H9 (cell line): Measurements from ENCODE around the gene CYP27C1. TPM values are rescaled to one million over a fixed set of nuclear protein-coding genes. Genes with fewer than 3 reads are reported as not detected.

Experiments used
- DNase-seq: peaks from one replicate; pipeline ENCODE4 v3.0.0-alpha.2; 2017
- H2AFZ ChIP-seq: one replicate; pipeline ENCODE4 v1.6.1; 2013; ENCODE audit warnings: mild to moderate bottlenecking, low read length, control low read depth, moderate library complexity
- H2AK5ac ChIP-seq: 2 replicates; pipeline ENCODE4 v1.6.1; 2013; ENCODE audit warnings: low read length, control low read depth, mixed read lengths; ENCODE audit not compliant: insufficient read length
- H2BK120ac ChIP-seq: one replicate; pipeline ENCODE4 v1.6.1; 2013; ENCODE audit warnings: low read depth, mild to moderate bottlenecking, low read length, control low read depth, inconsistent platforms; ENCODE audit not compliant: poor library complexity, severe bottlenecking
- H2BK12ac ChIP-seq: 2 replicates; pipeline ENCODE4 v1.6.1; 2013; ENCODE audit warnings: low read length, control low read depth, mixed read lengths, low read depth; ENCODE audit not compliant: insufficient read length
- H2BK15ac ChIP-seq: 2 replicates; pipeline ENCODE4 v1.6.1; 2013; ENCODE audit warnings: low read depth, low read length, control low read depth
- H2BK20ac ChIP-seq: one replicate; pipeline ENCODE4 v1.6.1; 2013; ENCODE audit warnings: low read depth, mild to moderate bottlenecking, low read length, control low read depth, inconsistent platforms; ENCODE audit not compliant: poor library complexity, severe bottlenecking
- H2BK5ac ChIP-seq: 2 replicates; pipeline ENCODE4 v1.6.1; 2013; ENCODE audit warnings: low read length, control low read depth, mixed read lengths; ENCODE audit not compliant: insufficient read length
- H3K14ac ChIP-seq: 2 replicates; pipeline ENCODE4 v1.6.1; 2013; ENCODE audit warnings: low read length, control low read depth; ENCODE audit not compliant: insufficient read depth
- H3K18ac ChIP-seq: 2 replicates; pipeline ENCODE4 v1.6.1; 2013; ENCODE audit warnings: low read depth, mild to moderate bottlenecking, mixed read lengths, low read length, control low read depth; ENCODE audit not compliant: insufficient read length
- H3K23ac ChIP-seq: 2 replicates; pipeline ENCODE4 v1.6.1; 2013; ENCODE audit warnings: low read length, control low read depth, mixed read lengths, low read depth; ENCODE audit not compliant: insufficient read length
- H3K23me2 ChIP-seq: 2 replicates; pipeline ENCODE4 v1.6.1; 2013; ENCODE audit warnings: low read depth, mild to moderate bottlenecking, mixed read lengths, low read length, control low read depth; ENCODE audit not compliant: insufficient read length, poor library complexity, severe bottlenecking
- H3K27ac ChIP-seq: 2 replicates; pipeline ENCODE4 v1.5.1; 2013; ENCODE audit warnings: low read length, control low read depth, mixed read lengths, low read depth; ENCODE audit not compliant: insufficient read length
- H3K27me3 ChIP-seq: 2 replicates; pipeline ENCODE4 v1.6.1; 2013; ENCODE audit warnings: low read length, control low read depth, inconsistent platforms; ENCODE audit not compliant: insufficient read depth
- H3K4ac ChIP-seq: 2 replicates; pipeline ENCODE4 v1.6.1; 2013; ENCODE audit warnings: low read depth, mild to moderate bottlenecking, control low read depth, inconsistent platforms, low read length, moderate library complexity
- H3K4me1 ChIP-seq: 2 replicates; pipeline ENCODE4 v1.6.1; 2013; ENCODE audit warnings: low read length, control low read depth, inconsistent platforms; ENCODE audit not compliant: insufficient read depth
- H3K4me2 ChIP-seq: 2 replicates; pipeline ENCODE4 v1.6.1; 2013; ENCODE audit warnings: low read length, control low read depth, mixed read lengths; ENCODE audit not compliant: insufficient read length, insufficient read depth
- H3K56ac ChIP-seq: 2 replicates; pipeline ENCODE4 v1.6.1; 2013; ENCODE audit warnings: low read depth, mild to moderate bottlenecking, mixed read lengths, low read length, control low read depth; ENCODE audit not compliant: insufficient read length
- H3K79me1 ChIP-seq: 2 replicates; pipeline ENCODE4 v1.6.1; 2013; ENCODE audit warnings: low read depth, mild to moderate bottlenecking, moderate library complexity, low read length, control low read depth, inconsistent platforms; ENCODE audit not compliant: insufficient read depth, poor library complexity, severe bottlenecking
- H3K79me2 ChIP-seq: 2 replicates; pipeline ENCODE4 v1.6.1; 2013; ENCODE audit warnings: low read length, control low read depth, inconsistent platforms; ENCODE audit not compliant: insufficient read depth
- H3K9ac ChIP-seq: 2 replicates; pipeline ENCODE4 v1.6.1; 2013; ENCODE audit warnings: low read length, control low read depth, mixed read lengths; ENCODE audit not compliant: insufficient read length; ENCODE audit errors: extremely low read depth
- H3K9me3 ChIP-seq: one replicate; pipeline ENCODE4 v1.6.1; 2013; ENCODE audit warnings: low read depth, low read length, inconsistent platforms; ENCODE audit not compliant: control insufficient read depth
- H3T11ph ChIP-seq: one replicate; pipeline ENCODE4 v1.6.1; 2013; ENCODE audit warnings: mild to moderate bottlenecking, low read length, control low read depth, inconsistent platforms
- H4K20me1 ChIP-seq: one replicate; pipeline ENCODE4 v1.6.1; 2013; ENCODE audit not compliant: control insufficient read depth, insufficient read length, insufficient read depth
- H4K5ac ChIP-seq: 2 replicates; pipeline ENCODE4 v1.6.1; 2013; ENCODE audit warnings: low read depth, mild to moderate bottlenecking, mixed read lengths, low read length, control low read depth; ENCODE audit not compliant: insufficient read length
- H4K8ac ChIP-seq: replicated peaks from 2 replicates; pipeline ENCODE4 v1.6.1; 2013; ENCODE audit warnings: low read length, control low read depth, mixed read lengths, low read depth; ENCODE audit not compliant: insufficient read length
- H4K91ac ChIP-seq: 2 replicates; pipeline ENCODE4 v1.6.1; 2013; ENCODE audit warnings: low read depth, mild to moderate bottlenecking, moderate library complexity, mixed read lengths, low read length, control low read depth; ENCODE audit not compliant: insufficient read length
- H3K27ac Mint-ChIP-seq, 3 experiments: 2 replicates in 2 of 3; 3 replicates in 1 of 3; pipeline ENCODE4 v1.8.0; 2020 to 2021; ENCODE audit warnings: mixed read lengths in 3 of 3, mild to moderate bottlenecking in 1 of 3, moderate library complexity in 1 of 3
- H3K27me3 Mint-ChIP-seq: 2 replicates; pipeline ENCODE4 v1.8.0; 2021; ENCODE audit warnings: low read depth, mild to moderate bottlenecking, moderate library complexity, mixed read lengths
- H3K36me3 Mint-ChIP-seq, 3 experiments: 2 replicates in 2 of 3; 3 replicates in 1 of 3; pipeline ENCODE4 v1.8.0; 2020 to 2021; ENCODE audit warnings: low read depth in 3 of 3, mixed read lengths in 3 of 3; ENCODE audit not compliant: insufficient read depth in 1 of 3
- H3K4me1 Mint-ChIP-seq, 2 experiments: 2 replicates each; pipeline ENCODE4 v1.8.0; 2020; ENCODE audit warnings: mixed read lengths in 2 of 2
- H3K4me3 Mint-ChIP-seq, 2 experiments: 2 replicates in 1 of 2; 3 replicates in 1 of 2; pipeline ENCODE4 v1.8.0; 2020 to 2021; ENCODE audit warnings: mild to moderate bottlenecking in 2 of 2, mixed read lengths in 2 of 2, moderate library complexity in 1 of 2
- H3K9me3 Mint-ChIP-seq, 2 experiments: 2 replicates in 1 of 2; 3 replicates in 1 of 2; pipeline ENCODE4 v1.8.0; 2020; ENCODE audit warnings: mild to moderate bottlenecking in 2 of 2, mixed read lengths in 2 of 2, moderate library complexity in 1 of 2
- CTCF ChIP-seq: fragments of 200-600 bp; sonication (generic); conservative IDR thresholded peaks from 3 replicates; pipeline ENCODE4 v1.8.0; 2021; ENCODE audit warnings: antibody characterized with exemption, mild to moderate bottlenecking
- WGBS: extraction: QIAGEN DNeasy Blood & Tissue Kit; methylation state at CpG from one replicate; pipeline ENCODE4 v1.1.7; 2013; ENCODE audit warnings: missing lambda C conversion rate, low lambda C conversion rate, mixed read lengths; ENCODE audit not compliant: insufficient read length; ENCODE audit errors: extremely low coverage; 5-methylcytosine and 5-hydroxymethylcytosine counted together
- total RNA-seq: library from RNA; stranded (reverse); gene quantifications from 2 replicates; pipeline ENCODE4 v1.2.1, GENCODE V29; 2021

The CYP27C1 gene
- total RNA-seq, 1 experiment from 2014 or later, result 2.3 TPM

GRCh38 chr2:127153691-127154158 is 66.4 kb downstream of the CYP27C1 start:
- Histone ChIP-seq H3K14ac (no peak overlapping the region; the same call in 1 of the 2 replicates), H2AFZ (no peak overlapping the region), H3K4me1 (no peaks in the 10 kb centered on the region; the same call in 1 of the 2 replicates), H2BK15ac (no peak overlapping the region), H3K18ac (no peak overlapping the region), H4K5ac (no peak overlapping the region), H3T11ph (no peak overlapping the region), H2BK12ac (no peak overlapping the region), H4K8ac (no peak overlapping the region), H3K27me3 (no peaks in the 10 kb centered on the region), H3K23me2 (no peaks in the 10 kb centered on the region), H3K23ac (no peak overlapping the region), H3K9me3 (no peaks in the 10 kb centered on the region), H3K9ac (no peak overlapping the region), H3K79me1 (no peaks in the 10 kb centered on the region), H3K27ac (no peak overlapping the region), H2BK120ac (no peak overlapping the region), H3K4ac (no peak overlapping the region), H3K79me2 (no peaks in the 10 kb centered on the region), H2AK5ac (no peak overlapping the region), H2BK20ac (no peak overlapping the region), H4K91ac (no peak overlapping the region), H3K4me2 (no peak overlapping the region), H3K56ac (no peak overlapping the region), H4K20me1 (no peaks in the 10 kb centered on the region), H2BK5ac (no peak overlapping the region)
- DNase-seq, result no peak
- no CpG with 5 or more reads among the region's 6 CpGs for WGBS
- Mint-ChIP-seq H3K4me3 (no peak overlapping the region), H3K36me3 (peaks cover 2 to 4% (median 4%) of the 10 kb centered on the region in 3 experiments; a peak in 5 of 7 replicates), H3K4me1 (peaks cover 15 to 16% of the 10 kb centered on the region in 2 experiments), H3K9me3 (peaks cover 19 to 21% of the 10 kb centered on the region in 2 experiments), H3K27me3 (no peaks in the 10 kb centered on the region; the same call in 1 of the 2 replicates), H3K27ac (no peak overlapping the region)
- TF ChIP-seq CTCF, result no peak
